Left renal pelvis (tissue), 4 donors: ENCODE data around the gene LARGE1. TPM values are rescaled to one million over a fixed set of nuclear protein-coding genes. Genes with fewer than 3 reads are reported as not detected.
"Not testable (repeated sequence)": the region's sequence is repeated elsewhere in the genome, so short reads cannot be mapped to it uniquely, and the experiment has no call there.

Experiments
- DNase-seq, 4 donors: peaks; one replicate each; pipeline ENCODE4 v3.0.0-alpha.2; 2013; ENCODE audit warnings: low read depth in 4 of 4, low spot score in 3 of 4
- polyA plus RNA-seq, 4 donors: library from polyadenylated mRNA; unstranded; fragments of 120-200 nt; gene quantifications; one replicate each; pipeline ENCODE4 v1.2.1, GENCODE V29; 2013; ENCODE audit not compliant: insufficient read length in 4 of 4

Gene LARGE1
- polyA plus RNA-seq, 4 donors, result 25.9 to 29.2 (median 27.4) TPM

DNA sequence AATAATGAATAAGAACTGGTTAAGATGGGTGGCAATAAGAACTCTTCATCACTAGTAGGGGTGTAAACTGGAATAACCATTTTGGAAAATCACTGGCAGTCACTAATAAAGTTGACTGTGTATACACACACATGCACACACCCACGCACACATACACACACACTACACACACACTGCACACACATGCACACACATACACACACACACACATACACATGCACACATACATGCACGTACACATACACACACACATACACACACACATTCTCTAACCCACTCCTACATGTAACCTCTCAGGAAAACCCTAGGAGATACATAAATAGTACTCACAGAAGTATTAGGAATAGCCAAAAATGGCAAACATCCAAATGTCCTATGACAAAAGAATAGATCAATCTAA, 455.6 kb downstream of the LARGE1 start:
- DNase-seq, result no peak

DNA sequence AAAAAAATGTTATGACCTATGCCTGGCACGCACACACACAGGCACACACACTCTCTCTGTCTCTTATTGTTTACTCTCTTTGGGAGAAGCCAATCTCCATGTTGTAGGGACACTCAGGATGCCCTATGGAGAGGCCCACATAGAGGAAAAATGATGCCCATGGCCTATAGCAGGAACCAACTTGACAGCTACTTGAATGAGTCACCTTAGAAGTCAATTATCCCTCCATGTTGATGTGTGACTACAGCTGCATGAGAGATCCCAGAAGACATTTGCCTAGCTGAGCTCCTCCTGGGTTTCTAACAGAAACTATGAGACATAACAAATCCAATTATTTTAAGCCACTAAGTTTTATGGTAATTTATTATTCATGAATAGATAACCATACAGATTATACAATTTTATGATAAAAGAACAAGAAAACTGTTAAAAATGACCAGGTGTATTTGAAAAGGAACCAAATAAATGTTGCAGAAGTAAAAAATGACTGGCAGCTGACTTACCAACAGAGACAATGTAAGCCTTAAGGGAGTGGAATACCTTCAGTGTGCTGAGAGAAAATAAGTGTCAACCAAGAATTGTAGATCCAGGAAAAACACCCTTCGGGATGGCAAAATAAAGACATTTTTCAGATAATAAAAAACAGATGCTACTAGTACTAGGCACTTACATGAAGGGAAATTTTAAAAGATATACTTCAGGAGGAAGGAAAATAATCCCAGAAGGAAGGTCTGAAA, 458.4 kb downstream of the LARGE1 start:
- DNase-seq, result no peak

DNA sequence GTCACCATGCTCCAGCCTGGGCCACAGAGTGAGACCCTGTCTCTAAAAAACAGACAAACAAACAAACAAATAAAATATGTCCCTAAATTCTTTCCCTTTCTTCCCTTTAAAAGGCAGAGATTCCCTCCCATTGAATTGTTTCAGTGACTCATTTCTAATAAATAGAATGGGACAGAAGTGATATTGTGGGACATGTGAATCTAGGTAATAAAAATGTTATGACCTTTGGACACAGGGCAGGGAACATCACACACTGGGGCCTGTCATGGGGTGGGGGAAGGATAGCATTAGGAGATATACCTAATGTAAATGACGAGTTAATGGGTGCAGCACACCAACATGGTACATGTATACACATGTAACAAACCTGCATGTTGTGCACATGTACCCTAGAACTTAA, 459.0 kb downstream of the LARGE1 start:
- DNase-seq, result not testable (repeated sequence)

DNA sequence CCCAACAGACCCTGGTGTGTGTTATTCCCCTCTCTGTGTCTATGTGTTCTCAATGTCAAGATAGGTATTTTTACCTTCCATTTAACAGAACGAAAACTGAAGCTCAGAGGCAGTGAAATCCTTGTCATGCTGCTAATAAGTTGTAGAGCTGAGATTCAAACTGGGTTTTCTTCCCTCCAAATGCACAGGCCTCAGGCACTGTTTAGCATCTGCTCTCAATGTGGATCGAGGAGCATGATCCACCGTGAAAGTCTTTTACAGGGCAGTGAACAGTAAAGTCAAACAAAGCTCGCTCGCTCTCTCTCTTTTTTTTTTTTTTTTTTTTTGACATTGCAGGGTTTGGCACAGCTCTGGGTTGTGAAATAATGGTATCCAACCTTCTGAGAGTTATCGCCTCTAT, 461.1 kb downstream of the LARGE1 start:
- no peak for DNase-seq

DNA sequence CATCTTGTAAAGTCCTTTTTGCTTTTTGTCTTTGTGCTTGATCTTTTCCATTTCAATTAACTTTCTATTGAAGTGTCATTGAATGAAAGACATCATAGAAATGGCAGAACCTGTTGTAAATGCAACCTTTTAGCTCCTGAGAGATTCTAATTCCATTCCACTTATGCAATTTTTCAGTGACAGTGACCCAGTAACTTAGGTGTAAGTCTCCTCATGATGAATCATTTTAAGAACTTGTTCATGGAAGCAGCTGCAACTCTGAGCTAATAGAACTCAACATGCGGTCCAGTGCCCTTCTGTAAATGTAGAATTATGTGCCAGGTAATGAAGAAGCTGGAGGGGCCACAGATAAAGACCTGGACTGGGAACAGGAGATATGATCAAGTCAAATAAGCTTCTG, 463.8 kb downstream of the LARGE1 start:
- DNase-seq, result no peak

DNA sequence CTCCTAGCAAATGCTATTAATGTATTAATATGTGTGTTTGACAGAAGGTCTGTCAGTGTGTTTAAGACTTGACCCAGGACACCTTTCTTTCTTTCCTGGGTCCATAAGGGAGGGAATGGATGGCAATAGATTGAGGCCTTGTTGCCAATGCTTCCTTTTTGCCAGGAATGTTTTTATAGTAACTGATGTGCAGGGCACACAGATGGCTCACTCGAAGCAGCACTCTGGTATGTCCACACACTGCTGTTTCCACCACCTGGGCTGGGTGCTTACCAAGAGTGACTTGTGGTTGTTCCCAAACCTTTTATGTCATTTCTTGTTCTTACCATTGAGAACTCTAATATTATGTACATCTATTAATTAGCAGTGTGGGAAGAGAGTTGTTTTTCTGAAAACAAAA, 465.2 kb downstream of the LARGE1 start:
- no peak for DNase-seq

DNA sequence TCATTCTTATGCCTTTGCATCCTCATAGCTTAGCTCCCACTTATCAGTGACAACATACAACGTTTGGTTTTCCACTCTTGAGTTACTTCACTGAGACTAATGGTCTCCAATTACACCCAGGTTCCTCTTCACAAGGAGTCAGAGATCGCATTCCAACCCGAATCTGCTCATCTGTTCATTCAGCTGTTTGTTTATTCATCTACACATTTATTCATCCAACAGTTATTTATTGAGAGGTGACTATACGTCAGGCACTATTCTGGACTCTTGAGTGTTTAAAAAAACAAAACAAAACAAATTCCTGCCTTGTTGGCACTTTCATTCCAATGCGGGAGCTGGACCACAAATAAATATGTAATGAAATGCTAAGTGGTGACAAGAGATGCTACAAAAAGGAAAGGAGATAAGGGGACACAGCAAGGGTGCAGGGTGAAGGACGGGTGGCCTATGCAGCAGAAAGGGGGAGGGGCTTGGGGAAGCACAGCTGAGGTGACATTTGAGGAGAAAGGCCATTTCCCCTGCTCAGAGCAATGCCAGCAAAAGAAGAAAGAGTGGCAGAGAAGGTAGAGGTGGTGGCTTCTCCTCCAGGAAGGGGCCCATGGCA, 468.3 kb downstream of the LARGE1 start:
- DNase-seq, result no peak

DNA sequence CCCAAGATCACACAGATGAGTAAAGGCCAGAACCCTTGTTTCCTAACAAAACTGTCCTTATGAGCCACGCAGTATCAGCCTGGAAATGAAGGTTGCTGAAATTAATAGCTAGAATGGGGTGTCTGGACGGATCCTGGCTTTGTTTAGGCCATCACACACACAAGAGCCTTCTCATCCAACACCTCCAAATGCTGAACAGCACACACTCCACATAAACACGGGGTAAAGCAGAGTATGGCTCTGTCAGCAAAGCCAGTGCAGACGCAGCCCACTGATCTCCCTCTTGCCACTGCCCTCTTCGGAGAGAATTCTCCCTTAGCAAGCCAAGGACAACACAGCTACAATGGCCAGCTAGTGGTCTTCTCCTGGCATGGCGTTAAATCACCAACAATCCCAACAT, 469.5 kb downstream of the LARGE1 start:
- no peak for DNase-seq

DNA sequence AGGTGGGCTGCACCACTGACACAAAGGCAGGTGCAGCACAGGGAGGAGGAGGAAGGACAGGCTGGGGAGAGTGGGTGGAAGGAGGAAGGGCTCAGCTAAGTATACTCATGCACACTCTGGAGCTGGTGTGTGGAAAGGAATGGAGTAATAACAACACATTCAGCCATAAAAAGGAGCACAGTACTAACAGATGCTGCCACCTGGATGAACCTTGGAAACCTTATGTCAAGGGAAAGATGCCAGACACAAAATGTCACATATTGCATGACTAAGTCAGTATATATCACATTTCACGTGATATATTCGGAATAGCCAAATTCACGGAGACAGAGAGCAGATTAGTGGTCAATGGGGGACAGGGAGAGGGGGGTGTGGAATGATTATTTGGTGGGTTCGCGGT, 472.5 kb downstream of the LARGE1 start:
- DNase-seq, result no peak

DNA sequence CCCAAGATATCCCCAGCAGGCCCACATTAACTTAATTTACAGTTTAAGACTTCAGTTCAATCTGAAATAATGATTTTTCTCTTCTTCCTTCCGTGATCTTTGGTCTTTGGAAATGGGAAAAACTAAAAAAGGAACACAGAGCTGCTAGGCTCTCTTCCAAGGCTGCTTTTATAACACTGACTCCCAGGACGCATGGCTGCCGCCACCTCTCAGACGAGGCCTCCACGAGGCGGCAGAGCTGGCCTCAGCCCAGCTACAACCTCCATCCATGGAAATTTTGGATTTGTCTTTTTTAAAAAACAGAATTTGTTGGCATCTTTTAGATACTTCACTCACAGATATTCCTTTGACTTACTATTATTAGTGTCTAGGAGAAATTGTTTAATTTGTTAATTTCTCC, 476.6 kb downstream of the LARGE1 start:
- DNase-seq, result no peak

DNA sequence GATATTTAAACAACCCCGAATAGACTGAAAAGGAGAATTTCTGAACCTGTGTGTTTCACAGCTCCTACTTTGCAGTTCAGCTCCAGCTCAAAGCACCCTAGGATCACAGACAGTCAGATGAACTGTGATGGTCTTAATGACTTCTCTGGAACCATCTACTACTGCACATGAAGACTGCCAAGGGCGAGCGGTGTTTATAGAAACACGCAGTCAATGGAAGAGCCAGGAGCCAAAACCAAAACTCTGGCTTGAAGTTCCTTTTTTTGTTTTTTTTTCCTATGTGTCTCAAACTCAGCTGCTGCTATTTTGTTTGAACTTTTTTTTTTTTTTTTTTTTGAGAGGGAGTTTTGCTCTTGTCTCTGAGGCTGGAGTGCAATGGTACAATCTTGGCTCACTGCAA, 479.5 kb downstream of the LARGE1 start:
- no peak for DNase-seq

DNA sequence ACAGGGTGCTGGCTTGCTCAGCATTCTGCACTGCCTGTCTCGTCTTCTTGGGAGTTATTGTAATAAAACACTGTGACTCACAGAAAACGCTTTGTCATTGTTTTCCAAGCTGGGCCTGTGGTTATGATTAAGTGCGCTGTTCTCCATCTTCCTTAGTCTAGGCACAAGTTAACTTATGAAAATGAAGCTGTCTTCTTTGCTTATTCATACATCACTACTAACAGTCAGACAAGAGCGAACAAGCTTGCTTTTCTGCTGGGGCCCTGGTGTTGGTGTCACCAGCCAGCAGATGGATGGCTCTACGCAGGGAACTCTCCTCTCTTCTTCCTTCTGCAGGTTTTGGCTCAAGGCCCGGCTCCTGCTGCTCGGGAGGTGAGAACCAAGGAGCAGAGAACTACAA, 482.0 kb downstream of the LARGE1 start:
- DNase-seq, result no peak

DNA sequence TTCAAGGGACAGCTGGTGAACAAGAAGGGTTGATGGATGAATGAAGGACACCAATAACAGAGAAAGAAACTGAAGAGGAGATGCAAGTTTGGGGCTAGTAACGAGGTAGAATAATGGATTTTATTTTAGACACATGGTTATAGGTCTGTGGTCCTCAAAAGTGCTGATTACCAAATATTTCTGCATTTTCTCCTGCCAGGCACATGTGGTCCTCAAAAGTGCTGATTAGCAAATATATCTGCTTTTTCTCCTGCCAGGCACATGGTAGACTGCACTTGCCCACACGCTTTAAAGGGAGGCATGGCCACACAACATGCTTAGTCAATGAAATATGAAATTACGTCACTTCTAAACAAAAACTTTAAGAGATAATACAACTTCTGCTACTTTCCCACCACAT, 489.0 kb downstream of the LARGE1 start:
- no peak for DNase-seq

DNA sequence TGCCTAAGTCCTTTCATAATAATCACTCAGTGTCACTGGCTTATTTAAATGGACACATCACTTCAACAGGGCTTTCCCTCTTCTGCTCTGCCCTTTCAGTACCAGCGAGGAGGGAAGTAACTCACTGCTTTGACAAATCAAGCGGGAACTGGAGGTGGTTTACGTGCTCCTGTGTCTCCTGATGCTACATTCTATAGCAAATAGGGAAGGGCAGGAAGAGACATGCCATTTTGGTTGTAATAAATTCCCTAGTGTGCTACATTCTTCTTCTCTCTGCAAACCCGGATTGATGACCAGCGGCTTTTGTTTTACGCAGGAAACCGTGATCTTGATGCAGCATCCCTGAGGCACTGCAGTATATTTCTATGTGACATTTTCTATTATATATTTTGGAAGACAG, 491.0 kb downstream of the LARGE1 start:
- DNase-seq, result no peak

DNA sequence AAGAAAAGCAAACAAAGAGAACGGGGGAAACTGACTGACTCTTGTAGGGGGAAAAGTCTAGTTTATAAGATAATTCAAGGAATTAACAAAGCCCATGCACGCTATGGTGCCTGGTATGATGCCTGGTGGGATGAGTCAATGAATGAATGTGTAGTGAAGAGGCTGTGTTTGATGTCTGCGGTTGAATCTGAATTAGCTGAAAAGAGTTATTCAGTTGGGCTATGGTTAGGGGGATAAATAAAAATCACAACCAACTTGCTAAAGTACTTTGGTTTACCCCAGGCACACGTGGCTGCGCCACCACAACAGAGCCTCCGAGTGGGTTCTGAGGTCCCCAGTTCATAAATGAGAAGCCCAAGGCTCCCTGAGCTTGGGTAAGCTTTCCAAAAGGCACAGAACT, 492.8 kb downstream of the LARGE1 start:
- DNase-seq, result no peak

DNA sequence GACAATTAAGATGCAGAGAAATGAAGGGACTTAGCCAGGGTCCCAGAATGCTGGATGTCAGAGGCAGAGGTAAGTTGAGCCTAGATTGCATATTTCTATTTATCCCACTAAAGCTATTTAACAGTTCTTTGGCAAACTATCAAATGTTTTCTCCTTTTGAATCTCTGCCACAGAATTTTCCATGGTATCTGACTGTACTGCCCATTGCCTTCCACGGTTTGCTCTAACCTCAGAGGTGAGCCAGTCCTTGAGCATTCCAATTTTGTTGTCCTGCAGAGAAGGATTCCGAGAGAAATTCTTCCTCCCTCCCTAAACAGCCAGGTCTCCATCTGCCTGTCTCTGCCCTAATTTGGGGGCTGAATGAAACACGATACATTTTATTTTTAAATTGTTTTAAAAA, 493.8 kb downstream of the LARGE1 start:
- DNase-seq, result no peak

DNA sequence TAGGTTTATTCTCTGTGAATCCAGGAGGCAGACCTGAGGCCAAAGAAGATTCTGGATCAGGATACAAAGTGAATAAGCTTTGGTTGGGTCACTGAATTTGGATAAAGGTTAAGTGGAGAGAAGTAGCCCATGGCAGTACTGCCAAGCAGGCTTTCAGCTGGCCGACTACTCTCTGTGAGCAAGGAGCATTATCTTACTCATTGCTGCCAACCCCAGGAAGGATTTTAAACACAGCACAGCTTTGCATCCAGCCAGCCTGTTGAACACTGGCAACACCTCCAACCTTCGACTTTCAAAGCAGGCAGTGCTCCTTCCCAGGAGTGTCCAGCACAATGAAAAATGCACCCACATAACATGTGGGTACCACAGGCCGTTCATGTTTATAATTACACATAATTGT, 498.4 kb downstream of the LARGE1 start:
- no peak for DNase-seq

DNA sequence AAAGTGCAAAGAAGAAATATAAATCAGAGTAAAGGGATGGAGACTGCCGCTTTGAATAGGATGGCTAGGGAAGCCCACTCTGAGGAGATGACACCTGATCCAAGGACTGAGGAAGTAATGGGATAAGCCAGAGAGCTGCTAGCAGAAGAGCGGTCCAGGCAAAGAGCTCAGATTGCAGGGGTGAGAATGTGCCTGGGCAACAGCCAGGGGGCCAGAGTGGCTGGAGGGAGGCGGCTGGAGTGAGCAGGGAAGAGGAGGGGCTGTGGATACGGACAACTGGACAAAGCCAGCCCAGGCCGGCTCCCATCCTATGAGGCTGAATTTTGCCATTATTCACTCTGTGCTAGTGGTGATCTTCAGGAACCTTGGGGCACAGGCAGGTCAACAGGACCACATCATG, 501.8 kb downstream of the LARGE1 start:
- no peak for DNase-seq

DNA sequence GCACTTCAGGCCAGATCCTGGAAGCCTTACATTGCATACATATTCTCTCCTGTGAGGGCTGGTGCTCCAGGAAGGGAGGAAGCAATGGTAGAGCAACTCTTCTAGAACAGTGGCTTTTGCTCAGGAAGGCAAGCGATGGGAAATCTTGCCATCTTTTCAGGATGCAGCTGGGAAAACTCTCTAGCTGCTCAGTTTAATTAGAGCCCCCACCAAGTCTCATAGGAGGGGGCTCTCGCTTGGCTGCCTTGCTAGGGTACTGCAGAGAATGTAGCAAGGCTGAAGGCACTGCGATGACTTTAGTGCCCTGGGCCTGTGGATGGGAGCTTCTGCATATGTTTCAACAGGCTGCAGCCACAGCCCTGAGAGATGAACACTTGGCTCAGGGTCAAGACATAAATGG, 504.9 kb downstream of the LARGE1 start:
- no peak for DNase-seq

DNA sequence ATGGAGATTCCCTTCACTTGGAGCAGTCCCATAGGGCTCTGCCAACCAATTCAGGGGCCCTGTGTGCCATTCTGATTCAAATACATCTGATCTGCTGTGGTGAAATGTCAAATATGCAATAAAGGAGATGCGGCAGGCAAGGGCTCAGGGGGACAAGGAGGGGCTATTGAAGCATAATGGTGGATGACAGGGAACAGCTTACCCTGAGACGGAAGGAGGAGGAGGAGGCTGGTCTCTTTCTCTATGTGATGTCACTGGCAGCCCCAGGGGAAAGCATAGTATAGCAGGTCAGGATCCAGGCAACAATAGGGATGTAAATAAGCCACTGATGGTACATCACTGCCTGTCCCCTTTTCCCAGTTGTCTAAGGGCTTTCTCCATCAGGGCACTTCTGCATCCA, 511.2 kb downstream of the LARGE1 start:
- no peak for DNase-seq

DNA sequence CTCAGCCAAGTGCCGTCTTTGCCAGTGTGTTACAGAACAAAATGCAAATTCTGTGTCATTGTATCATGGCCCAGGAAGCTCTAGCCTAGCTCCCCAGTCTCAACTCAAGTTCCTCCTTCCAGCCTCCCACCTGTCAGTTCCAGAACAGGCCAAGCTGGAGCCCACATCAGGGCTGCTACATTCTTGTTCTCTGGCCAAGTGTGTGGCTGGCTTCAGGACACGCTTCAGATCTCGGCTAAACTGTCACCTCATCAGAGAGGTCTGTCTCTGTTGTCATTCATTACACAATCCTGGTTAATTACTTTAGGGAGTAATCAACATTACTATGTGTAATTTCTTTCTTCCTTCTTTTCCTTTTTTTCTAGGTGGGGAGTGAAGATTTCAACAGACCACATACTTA, 515.1 kb downstream of the LARGE1 start:
- DNase-seq, result no peak

DNA sequence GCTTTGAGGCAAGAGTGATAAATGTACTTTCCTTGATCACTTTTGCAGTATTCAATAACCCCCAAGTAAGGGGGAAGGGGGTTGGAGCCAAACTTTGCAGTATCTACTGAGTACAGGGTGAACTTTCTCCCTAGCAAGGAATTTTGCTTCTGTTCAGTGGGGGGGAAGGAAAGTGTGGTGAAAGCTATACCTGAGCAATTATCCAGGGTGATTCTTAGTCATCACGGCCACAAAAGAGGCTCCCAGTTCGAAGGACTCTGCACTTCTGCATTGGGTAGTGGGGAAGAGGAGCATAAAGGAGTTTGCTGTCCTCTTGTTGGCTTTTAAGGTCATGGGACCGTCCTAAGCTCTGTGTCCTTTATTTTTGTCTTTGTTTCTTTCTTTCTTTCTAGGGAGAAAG, 515.6 kb downstream of the LARGE1 start:
- no peak for DNase-seq

DNA sequence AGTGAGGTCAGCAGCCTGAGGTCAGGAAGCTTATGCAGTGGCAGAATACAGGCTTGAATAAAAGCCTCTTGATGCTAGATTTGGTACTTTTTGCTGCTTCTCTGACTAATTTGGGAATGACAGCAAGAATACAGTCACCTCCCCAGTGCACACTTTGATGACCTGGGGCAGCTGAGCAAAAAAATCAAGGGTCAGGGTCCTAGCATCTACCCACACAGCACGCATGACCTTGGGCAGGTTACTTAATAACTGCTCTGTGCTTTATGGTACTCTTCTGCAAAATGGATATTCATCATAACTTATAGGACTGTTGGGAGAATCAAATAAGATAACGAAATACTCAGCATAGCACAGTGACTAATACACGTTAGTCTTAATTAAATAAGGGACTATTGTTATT, 518.0 kb downstream of the LARGE1 start:
- DNase-seq, result no peak
